IPS-NIHi7 (cell line): ENCODE data around the gene POLK.
"Not testable (repeated sequence)": the region's sequence is repeated elsewhere in the genome, so short reads cannot be mapped to it uniquely, and the experiment has no call there.

Experiments
- DNase-seq: peaks from one replicate; pipeline ENCODE4 v3.0.0; 2012; ENCODE audit warnings: mixed read lengths; ENCODE audit errors: extremely low spot score

The POLK gene

DNA sequence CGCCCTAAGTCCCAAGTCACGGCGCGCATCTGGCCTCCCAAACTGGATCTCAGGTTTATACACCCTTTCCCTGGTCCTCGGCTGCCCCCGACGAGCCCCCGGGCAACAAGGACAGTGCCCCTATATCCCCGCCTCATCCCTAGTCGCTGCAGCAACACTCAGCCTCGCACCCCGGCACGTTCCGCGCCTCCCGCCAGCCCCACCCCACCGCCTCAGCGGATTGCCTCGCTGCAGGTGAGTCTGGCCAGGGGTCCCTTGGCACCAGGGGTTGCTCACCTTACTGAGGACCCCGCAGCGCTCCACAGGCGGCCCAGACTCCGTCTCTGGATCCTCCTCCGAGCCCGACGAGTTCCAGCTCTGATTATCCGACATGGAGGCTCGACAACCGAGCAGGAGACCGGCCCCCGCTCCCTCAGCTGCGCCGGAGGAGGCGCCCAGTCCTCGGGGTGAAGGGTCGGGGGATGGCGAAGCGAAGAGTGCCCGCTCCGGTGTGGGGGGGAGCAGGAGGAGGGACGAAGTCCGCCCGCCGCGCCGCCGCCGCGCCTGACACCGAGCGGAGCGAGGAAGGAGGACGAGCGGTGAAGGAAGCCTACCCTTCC, 756 bp upstream of the POLK start:
- DNase-seq, result peak; percentile 26

DNA sequence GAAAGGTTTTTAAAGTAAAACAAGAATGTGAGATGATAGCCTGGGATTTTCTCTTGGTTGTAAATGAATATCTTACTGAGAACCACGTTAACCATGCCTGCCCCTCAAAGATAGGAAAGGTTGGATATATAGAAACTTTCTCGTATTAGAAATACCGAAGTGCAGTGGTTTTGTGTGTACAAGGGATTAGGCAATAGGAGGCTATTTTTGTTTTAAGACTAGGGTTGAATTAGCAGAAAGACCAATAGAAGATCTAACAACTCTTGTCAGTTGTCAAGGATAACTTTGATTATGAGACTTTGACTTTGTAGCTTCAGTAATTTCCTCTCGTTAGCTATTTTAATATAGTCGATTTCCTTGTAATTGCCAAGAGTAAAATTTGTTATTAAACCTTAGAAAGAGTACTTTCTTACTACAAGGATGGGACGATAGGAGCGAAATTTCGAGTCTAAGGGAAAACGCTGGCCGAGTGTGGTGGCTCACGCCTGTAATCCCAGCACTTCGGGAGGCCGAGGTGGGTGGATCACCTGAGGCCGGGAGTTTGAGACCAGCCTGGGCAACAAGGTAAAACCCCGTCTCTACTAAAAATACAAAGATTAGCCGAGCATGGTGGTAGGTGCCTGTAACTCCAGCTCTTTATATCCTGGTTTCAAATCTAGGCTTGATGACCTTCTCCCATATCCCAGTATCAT, 838 bp downstream of the POLK start:
- no peak for DNase-seq

DNA sequence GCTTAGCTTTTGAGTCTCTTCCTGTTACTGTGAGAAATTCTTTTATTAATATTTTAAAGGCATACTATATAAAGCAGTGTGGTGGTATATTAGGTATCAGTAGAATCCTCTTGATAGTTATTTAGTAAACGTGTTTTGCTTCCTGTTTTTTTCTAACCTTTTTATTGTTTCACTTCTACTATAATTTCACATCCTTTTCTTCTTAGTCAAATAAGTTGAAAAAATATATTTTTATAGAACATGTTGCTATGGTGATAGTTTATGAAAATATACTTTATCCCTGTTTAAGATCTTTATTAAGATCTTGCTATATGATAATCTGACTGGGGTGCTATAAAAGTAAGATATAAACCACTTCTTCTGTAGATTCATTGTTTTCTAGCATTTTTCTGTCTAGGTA, 2.1 kb downstream of the POLK start:
- no peak for DNase-seq

DNA sequence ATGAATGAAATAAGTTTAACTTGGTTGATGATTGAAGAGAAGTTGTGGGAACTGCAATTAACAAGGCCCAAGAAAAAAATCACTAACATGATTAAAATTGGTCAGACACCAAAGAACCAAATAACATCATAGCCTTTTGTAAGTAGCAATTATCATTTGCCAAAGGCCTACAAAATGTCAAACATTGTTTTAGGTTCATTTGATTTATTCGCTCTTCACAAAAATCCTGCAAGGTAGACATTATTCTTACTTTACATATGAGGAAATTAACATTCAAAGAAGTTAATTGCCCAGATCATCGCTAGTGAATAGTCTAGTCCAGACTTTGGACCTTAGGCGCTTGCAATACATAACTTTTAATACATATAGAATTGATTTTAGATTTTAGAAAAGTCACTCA, 2.6 kb downstream of the POLK start:
- no peak for DNase-seq

GRCh38 chr5:75519761-75520160, 8.1 kb downstream of the POLK start:
- DNase-seq, result no peak

- DNase-seq, result no peak
Observed at GRCh38 chr5:75521195-75521594, 9.5 kb downstream of the POLK start.

DNA sequence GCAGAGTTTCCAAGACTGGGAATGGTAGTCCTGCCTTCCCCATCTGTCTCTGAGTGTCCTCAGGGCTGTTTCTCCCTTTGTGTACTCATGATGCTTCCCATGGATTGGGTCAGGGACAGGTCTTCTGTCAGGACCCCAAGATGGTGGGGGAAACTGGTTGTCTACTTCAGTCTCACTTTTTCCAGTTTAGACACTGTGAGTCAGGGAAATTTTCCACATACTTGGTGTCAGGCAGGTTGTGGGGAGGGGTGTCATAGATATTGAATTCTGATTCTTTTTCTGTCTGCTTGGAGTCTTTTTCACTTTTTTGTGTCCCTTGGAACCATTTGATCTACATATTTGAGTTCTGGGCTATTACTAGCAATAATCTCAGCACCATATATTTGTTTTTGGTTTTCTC, 10.3 kb downstream of the POLK start:
- DNase-seq, result no peak

DNA sequence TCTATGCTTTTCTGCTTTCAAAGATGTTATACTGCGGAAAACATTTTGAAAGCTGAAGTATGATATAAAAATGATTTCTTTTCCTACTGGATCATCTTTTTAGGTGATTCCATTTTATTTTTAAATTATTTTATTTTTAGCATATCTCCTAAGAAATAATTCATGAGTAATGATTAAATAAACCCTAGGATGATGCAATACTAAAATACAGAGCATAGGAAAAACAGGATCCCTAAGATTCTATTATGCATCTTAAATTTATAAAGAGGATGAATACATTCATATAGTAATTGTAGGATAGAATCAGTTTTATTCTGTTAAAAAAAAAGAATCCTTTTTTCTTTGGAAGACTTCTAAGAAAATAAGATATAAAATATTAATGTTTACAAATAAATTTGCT, 10.9 kb downstream of the POLK start:
- DNase-seq, result no peak

DNA sequence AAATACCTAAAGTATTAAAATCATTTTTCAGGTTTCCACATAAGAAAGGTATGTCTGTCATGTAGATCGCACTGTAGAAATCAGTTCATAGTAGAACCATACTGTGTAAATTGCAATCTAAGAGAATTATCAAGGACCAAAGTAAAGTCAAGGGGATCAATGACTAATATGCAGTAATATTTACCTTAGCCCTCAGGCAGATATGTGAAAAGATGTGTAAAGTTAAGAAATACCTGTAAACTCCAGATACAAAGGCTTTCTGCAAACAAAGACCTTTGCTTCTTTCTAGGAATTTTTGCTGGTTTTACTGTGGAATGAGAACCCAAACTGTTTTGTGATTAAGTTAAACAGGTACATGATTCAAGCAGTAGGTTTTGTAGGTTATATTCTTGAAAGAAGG, 11.6 kb downstream of the POLK start:
- DNase-seq, result no peak

DNA sequence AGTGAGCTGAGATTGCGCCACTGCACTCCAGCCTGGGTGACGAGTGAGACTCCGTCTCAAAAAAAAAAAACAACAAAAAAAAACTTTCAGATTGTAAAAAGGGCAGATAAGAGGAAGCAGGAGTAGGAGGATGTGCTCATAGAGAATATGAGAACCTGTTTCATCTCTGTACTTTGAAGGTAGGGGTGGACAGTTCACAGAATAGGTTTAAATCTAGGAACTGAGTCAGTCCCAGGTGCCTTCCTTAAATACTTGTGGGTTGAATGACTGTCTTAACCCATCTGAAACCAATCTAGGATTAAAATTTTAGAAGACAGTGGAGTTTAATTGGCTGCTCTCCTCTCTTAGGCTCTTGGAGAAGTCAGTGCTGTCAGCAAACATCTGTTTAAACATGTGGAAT, 12.4 kb downstream of the POLK start:
- DNase-seq, result no peak

GRCh38 chr5:75524591-75524990, 12.9 kb downstream of the POLK start:
- no peak for DNase-seq

DNA sequence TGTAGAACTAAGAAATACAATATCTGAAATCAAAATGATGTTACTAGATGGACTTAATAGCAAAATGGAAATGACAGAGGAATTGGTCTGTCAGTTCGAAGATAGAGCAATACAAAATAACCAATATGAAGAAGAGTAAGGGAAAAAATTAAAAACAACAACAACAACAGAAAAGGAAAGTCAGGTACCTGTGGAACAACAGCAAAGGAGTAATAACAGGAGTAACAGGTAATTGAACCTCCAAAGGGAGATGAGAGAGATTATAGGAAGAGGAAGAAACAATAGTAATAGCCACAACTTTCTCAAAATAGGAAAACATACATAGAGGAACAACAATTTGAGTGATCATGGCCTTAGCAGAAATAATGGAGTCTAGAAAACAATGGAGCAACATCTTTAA, 13.7 kb downstream of the POLK start:
- no peak for DNase-seq

DNA sequence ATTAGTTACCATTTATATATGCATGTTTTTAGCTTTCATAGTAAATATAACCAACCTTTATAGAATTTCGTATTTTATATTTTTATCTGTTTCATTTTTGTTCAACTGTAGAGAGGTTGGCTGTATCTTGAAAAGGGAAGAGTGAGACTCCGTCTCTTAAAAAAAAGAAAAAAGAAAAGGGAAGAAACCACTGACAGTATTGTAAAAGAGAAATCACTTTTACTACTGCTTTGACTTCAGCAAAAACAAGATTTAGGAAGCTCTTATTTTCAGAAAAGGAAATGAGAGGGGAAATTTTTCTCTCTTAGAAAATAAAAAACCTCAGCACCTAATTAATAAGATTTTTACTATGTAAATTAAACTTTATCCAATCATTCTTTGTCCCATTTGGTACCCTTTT, 14.4 kb downstream of the POLK start:
- no peak for DNase-seq

GRCh38 chr5:75529185-75529584, 17.5 kb downstream of the POLK start:
- DNase-seq, result no peak

DNA sequence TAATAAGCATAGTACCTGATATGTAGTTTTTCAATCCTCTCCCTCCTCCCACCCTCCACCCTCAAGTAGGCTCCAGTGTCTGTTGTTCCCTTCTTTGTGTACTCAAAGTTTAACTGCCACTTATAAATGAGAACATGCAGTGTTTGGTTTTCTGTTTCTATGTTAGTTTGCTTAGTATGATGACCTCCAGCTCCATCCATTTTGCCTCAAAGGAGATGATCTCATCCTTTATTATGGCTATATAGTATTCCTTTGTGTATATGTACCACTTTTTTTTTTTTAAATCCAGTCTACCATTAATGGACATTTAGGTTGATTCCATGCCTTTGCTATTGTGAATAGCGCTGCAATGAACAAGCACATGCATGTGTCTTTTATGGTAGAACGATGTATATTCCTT, 20.5 kb downstream of the POLK start:
- DNase-seq, result no peak

GRCh38 chr5:75533716-75534115, 22.0 kb downstream of the POLK start:
- DNase-seq, result not testable (repeated sequence)

- no peak for DNase-seq
Observed at GRCh38 chr5:75534734-75535133, 23.0 kb downstream of the POLK start.

DNA sequence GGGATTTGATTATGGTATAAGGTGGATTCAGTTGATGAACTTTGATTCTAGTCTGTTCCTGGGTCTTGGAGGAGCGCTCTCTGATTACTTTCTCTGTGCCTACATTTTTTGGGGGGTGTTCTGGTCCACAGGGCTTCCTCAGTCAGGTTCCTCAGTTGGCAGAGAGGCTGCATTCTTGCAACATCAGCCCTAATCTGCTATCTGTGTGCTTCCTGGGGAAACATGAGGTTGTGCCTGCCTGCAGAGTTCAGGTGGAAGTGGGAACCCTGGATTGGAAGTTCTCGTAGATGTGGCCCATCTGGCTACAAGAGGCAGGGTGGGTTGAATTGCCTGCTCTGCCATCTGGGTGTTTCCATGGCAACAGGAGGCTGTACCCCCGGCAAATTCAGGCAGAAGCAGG, 24.5 kb downstream of the POLK start:
- DNase-seq, result no peak

DNA sequence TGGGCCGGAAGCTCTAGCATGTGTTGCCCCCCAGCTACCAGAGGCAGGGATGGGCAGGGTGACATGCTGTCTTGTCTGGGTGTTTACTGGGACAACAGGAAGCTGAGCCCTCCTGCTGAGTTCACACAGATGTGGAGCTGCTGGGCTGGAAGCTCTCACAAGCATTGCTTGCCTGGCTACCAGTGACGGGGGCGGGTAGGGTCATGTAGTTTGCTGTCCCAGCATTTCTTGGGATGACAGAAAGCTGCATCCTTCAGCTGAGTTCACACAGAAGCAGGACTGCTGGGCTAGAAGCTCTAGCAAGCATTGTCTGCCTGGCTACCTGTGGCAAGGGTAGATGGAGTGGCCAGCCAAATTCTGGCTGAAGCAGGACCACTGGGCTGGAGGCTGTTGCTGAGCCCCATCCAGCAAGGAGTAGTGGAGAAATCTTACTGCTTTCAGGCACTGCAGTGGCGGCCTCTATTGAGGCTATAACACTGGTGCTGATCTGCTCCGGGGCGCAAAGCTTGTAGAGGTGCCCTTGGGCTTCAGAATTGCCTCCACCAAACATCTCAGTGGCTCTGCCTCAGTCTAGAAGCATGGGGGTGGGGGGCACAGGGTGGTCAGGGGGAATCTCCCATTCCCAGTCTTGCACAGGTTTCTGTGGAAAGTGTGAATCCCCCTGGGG, 25.1 kb downstream of the POLK start:
- peak; percentile 26 for DNase-seq

DNA sequence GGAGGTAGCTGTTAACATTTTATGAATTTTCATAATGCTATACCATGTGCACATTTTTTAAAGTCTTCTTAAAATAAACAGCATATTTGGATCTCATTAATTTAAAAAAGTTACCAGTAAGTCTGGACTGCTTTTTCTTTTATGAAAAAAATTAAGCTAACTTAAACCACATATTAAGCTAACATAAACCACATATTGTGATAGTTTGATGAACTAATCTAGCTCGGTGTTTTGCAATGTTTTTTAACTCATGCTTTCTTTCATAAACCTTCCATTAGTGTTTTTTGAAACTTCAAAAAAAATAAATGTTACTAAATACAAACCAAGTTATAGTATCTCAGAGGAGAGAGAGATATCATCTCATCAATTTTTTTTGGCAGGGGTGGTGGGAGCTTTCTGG, 26.5 kb downstream of the POLK start:
- DNase-seq, result no peak

- no peak for DNase-seq
Observed at GRCh38 chr5:75545131-75545530, 33.4 kb downstream of the POLK start.

GRCh38 chr5:75546830-75547229, 35.1 kb downstream of the POLK start:
- no peak for DNase-seq

DNA sequence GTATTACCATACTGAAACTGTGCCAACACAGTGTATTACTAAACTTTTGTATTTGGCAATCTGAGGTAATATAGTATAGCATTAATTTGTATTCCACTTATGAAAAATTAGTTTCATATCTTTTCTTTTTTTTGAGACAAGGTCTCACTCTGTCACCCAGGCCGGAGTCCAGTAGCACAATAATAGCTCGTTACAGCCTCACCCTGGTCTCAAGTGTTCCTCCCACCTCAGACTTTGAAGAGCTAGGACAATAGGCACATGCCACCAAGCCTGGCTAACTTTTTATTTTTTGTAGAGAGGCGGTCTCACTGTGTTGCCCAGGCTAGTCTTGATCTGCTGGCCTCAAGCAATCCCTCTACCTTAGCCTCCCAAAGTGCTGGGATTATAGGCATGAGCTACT, 36.1 kb downstream of the POLK start:
- DNase-seq, result no peak
